HCT116 (cell line): ENCODE data around the gene NEDD4L. TPM values are rescaled to one million over a fixed set of nuclear protein-coding genes. Genes with fewer than 3 reads are reported as not detected.

Experiments
- ATAC-seq: fragments of 200-7000 bp; cut with Tn5 transposase; 2 replicates; pipeline ENCODE4 v1.9.1; 2020; ENCODE audit warnings: mild to moderate bottlenecking, moderate library complexity
- BruUV-seq: library from RNA; stranded (reverse); fragments of 400-500 nt; replicated peaks from 2 replicates; lab custom pipeline; 2021; lab: Mats Ljungman, UMichigan
- CTCF ChIA-PET: fragments of 300-600 bp; sonication (Branson Sonifier 250); formaldehyde crosslinking; loops from one replicate; lab custom pipeline; 2021; ENCODE audit warnings: antibody characterized with exemption; lab: Charles Lee
- POLR2A ChIA-PET: fragments of 300-600, 350-600 bp; sonication (Branson Sonifier 250); formaldehyde crosslinking; loops from one replicate; lab custom pipeline; 2021; ENCODE audit warnings: antibody characterized with exemption; lab: Charles Lee
- RAD21 ChIA-PET, 2 experiments: fragments of 300-600 bp; sonication (Branson Sonifier 250); formaldehyde crosslinking; loops; one replicate each; lab custom pipeline; 2023; ENCODE audit warnings: low total read pairs in 2 of 2; ENCODE audit not compliant: uncharacterized antibody in 2 of 2, unreplicated experiment in 2 of 2, low non-redundant PET in 1 of 2; lab: Charles Lee
- DNase-seq: peaks from one replicate; pipeline ENCODE4 v3.0.0-alpha.2; 2010; ENCODE audit warnings: low read depth, low spot score
- H2AFZ ChIP-seq: fragments of 200-600 bp; shearing (Covaris generic), sonication (generic); 2 replicates; pipeline ENCODE4 v1.6.1; 2017; ENCODE audit warnings: low read depth, mixed run types, mixed read lengths, antibody characterized with exemption, low read length; ENCODE audit not compliant: poor library complexity, severe bottlenecking
- H3K27ac ChIP-seq: 2 replicates; pipeline ENCODE4 v1.5.1; 2012; ENCODE audit warnings: low read depth, low read length
- H3K27me3 ChIP-seq: fragments of 200-600 bp; sonication (generic); 2 replicates; pipeline ENCODE4 v1.6.1; 2016; ENCODE audit warnings: mixed run types, low read length, mixed read lengths; ENCODE audit not compliant: insufficient read depth
- H3K36me3 ChIP-seq, 2 experiments: fragments of 200-500 bp in 1 of 2; fragments of 200-600 bp in 1 of 2; sonication (Bioruptor generic) in 1 of 2; sonication (generic) in 1 of 2; 2 replicates each; pipeline versions ENCODE4 v1.5.1 to v1.6.1; 2014 to 2016; ENCODE audit warnings: low read length in 2 of 2, inconsistent platforms in 1 of 2, mixed read lengths in 1 of 2, mixed run types in 1 of 2; ENCODE audit not compliant: insufficient read depth in 2 of 2, control insufficient read depth in 1 of 2
- H3K4me1 ChIP-seq, 2 experiments: fragments of 200-600 bp in 1 of 2; sonication (generic) in 1 of 2; 2 replicates each; pipeline versions ENCODE4 v1.5.1 to v1.6.1; 2012 to 2017; ENCODE audit warnings: low read length in 2 of 2, inconsistent platforms in 1 of 2, mild to moderate bottlenecking in 1 of 2, mixed read lengths in 1 of 2, mixed run types in 1 of 2, moderate library complexity in 1 of 2; ENCODE audit not compliant: insufficient read depth in 2 of 2, control insufficient read depth in 1 of 2
- H3K4me2 ChIP-seq: fragments of 200-600 bp; sonication (generic); 2 replicates; pipeline ENCODE4 v1.6.1; 2017; ENCODE audit warnings: mixed run types, low read length, mixed read lengths
- H3K4me3 ChIP-seq, 2 experiments: fragments of 200-600 bp in 1 of 2; sonication (generic) in 1 of 2; replicated peaks in 1 of 2; 2 replicates each; pipeline ENCODE4 v1.5.1; 2011 to 2016; ENCODE audit warnings: low read length in 2 of 2, control low read depth in 1 of 2, low read depth in 1 of 2, mild to moderate bottlenecking in 1 of 2, mixed read lengths in 1 of 2, mixed run types in 1 of 2
- H3K79me2 ChIP-seq: fragments of 200-600 bp; sonication (generic); 2 replicates; pipeline ENCODE4 v1.6.1; 2017; ENCODE audit warnings: mild to moderate bottlenecking, mixed run types, low read length, moderate library complexity, mixed read lengths; ENCODE audit not compliant: insufficient read depth
- H3K9ac ChIP-seq: fragments of 200-600 bp; sonication (generic); 2 replicates; pipeline ENCODE4 v1.6.1; 2016; ENCODE audit warnings: low read length, mixed read lengths
- H3K9me2 ChIP-seq: fragments of 200-600 bp; sonication (generic), shearing (Covaris generic); 2 replicates; pipeline ENCODE4 v1.6.1; 2017; ENCODE audit warnings: mixed run types, mild to moderate bottlenecking, moderate library complexity; ENCODE audit not compliant: insufficient read depth
- H3K9me3 ChIP-seq, 2 experiments: fragments of 200-500 bp in 1 of 2; fragments of 200-600 bp in 1 of 2; sonication (Bioruptor generic) in 1 of 2; sonication (generic) in 1 of 2; 2 replicates each; pipeline ENCODE4 v1.6.1; 2014 to 2017; ENCODE audit warnings: low read length in 2 of 2, mixed read lengths in 2 of 2, inconsistent platforms in 1 of 2, low read depth in 1 of 2, mild to moderate bottlenecking in 1 of 2, mixed run types in 1 of 2, moderate library complexity in 1 of 2; ENCODE audit not compliant: control insufficient read depth in 1 of 2, insufficient read depth in 1 of 2
- H4K20me1 ChIP-seq: fragments of 200-600 bp; sonication (generic), shearing (Covaris generic); 2 replicates; pipeline ENCODE4 v1.6.1; 2017; ENCODE audit warnings: mixed run types, mild to moderate bottlenecking, moderate library complexity; ENCODE audit not compliant: insufficient read depth
- ATF3 ChIP-seq: IDR thresholded peaks from 2 replicates; pipeline ENCODE4 v1.6.1; 2012
- ELF1 ChIP-seq: IDR thresholded peaks from 2 replicates; pipeline ENCODE4 v1.6.1; 2012; ENCODE audit warnings: low read depth, borderline replicate concordance
- EZH2phosphoT487 ChIP-seq: fragments of 200-600 bp; IDR thresholded peaks from 2 replicates; pipeline ENCODE4 v1.6.1; 2018; ENCODE audit warnings: antibody characterized with exemption, borderline replicate concordance
- FOSL1 ChIP-seq: IDR thresholded peaks from 2 replicates; pipeline ENCODE4 v1.6.1; 2012; ENCODE audit warnings: low read depth
- MAX ChIP-seq: IDR thresholded peaks from 2 replicates; pipeline ENCODE4 v1.6.1; 2012
- POLR2AphosphoS5 ChIP-seq: IDR thresholded peaks from 2 replicates; pipeline ENCODE4 v1.6.1; 2011; ENCODE audit warnings: mild to moderate bottlenecking, low read depth, low read length, moderate library complexity
- REST ChIP-seq: IDR thresholded peaks from 2 replicates; pipeline ENCODE4 v1.6.1; 2012; ENCODE audit warnings: low read depth
- SIN3A ChIP-seq: IDR thresholded peaks from 2 replicates; pipeline ENCODE4 v1.6.1; 2012; ENCODE audit warnings: low read depth
- SP1 ChIP-seq: IDR thresholded peaks from 2 replicates; pipeline ENCODE4 v1.6.1; 2012; ENCODE audit warnings: low read depth
- YY1 ChIP-seq: IDR thresholded peaks from 2 replicates; pipeline ENCODE4 v1.6.1; 2011; ENCODE audit warnings: low read length, low read depth, moderate library complexity, mild to moderate bottlenecking; ENCODE audit not compliant: insufficient replicate concordance; ENCODE audit errors: extremely low read depth
- ZBTB33 ChIP-seq: IDR thresholded peaks from 2 replicates; pipeline ENCODE4 v1.6.1; 2011; ENCODE audit warnings: mild to moderate bottlenecking, low read length, moderate library complexity; ENCODE audit not compliant: insufficient replicate concordance; ENCODE audit errors: extremely low read depth
- ZFX ChIP-seq: fragments of 450-650 bp; IDR thresholded peaks from 2 replicates; pipeline ENCODE4 v1.6.1; 2017
- ZNF274 ChIP-seq: fragments of 200-500 bp; sonication (Bioruptor generic); IDR thresholded peaks from 2 replicates; pipeline ENCODE4 v1.6.1; 2014; ENCODE audit warnings: mild to moderate bottlenecking, low read depth, low read length, inconsistent platforms
- intact Hi-C: fragments of 100-400 bp; cut with micrococcal nuclease; formaldehyde crosslinking; loops from 2 replicates; pipeline ENCODE4 v1.10.0; 2022
- total RNA-seq: library from RNA; stranded (reverse); gene quantifications from one replicate; pipeline ENCODE4 v1.2.1, GENCODE V29; 2021; ENCODE audit not compliant: unreplicated experiment

NEDD4L gene
- total RNA-seq, 1 experiment from 2014 or later = 41.5 TPM

- DNase-seq = no peak
- no peak for ATAC-seq
- no peak overlapping the region for H3K4me2 ChIP-seq
- H2AFZ ChIP-seq = no peak overlapping the region
- intact Hi-C loops = loop anchor here (5.0 kb wide), 1 partner anchor 44 kb away; no protein-coding TSS in a partner anchor
- H3K27ac ChIP-seq = no peak overlapping the region
- peaks cover 8 to 9% of the 10 kb centered on the region in 2 experiments; a peak in 3 of 4 replicates for H3K4me1 ChIP-seq
- H4K20me1 ChIP-seq = no peaks in the 10 kb centered on the region
- ChIA-PET POLR2A (no interaction called here), RAD21 (no interaction called here), CTCF (no interaction called here)
- no TSS peak for BruUV-seq
- H3K36me3 ChIP-seq = no peaks in the 10 kb centered on the region
- no peaks in the 10 kb centered on the region for H3K9me2 ChIP-seq
- H3K9ac ChIP-seq = no peak overlapping the region
- no peaks in the 10 kb centered on the region for H3K79me2 ChIP-seq
- no peak overlapping the region for H3K4me3 ChIP-seq
- TF ChIP-seq POLR2AphosphoS5 (no peak), REST (no peak), ZFX (no peak), EZH2phosphoT487 (no peak), ATF3 (no peak), FOSL1 (no peak)
- H3K9me3 ChIP-seq = no peaks in the 10 kb centered on the region
- no peaks in the 10 kb centered on the region for H3K27me3 ChIP-seq
These were observed 14.7 kb downstream of the NEDD4L start for GRCh38 chr18:58058720-58059119.

GRCh38 chr18:58060254-58060653, 16.2 kb downstream of the NEDD4L start:
- no peaks in the 10 kb centered on the region for H3K9me3 ChIP-seq
- H3K27me3 ChIP-seq = no peaks in the 10 kb centered on the region
- H3K27ac ChIP-seq = no peak overlapping the region
- no peaks in the 10 kb centered on the region for H4K20me1 ChIP-seq
- intact Hi-C loops = no loop called here
- H3K4me1 ChIP-seq = peaks cover 0 to 4% of the 10 kb centered on the region in 2 experiments; a peak in 1 of 4 replicates
- CTCF ChIA-PET = no interaction called here
- POLR2A ChIA-PET = no interaction called here
- RAD21 ChIA-PET = no interaction called here
- no peaks in the 10 kb centered on the region for H3K79me2 ChIP-seq
- no peak for ATAC-seq
- H3K4me2 ChIP-seq = no peak overlapping the region
- H3K36me3 ChIP-seq = no peaks in the 10 kb centered on the region
- BruUV-seq = no TSS peak
- no peaks in the 10 kb centered on the region for H3K9me2 ChIP-seq
- DNase-seq = no peak
- no peak overlapping the region for H3K9ac ChIP-seq
- no peak overlapping the region for H3K4me3 ChIP-seq
- H2AFZ ChIP-seq = no peak overlapping the region
- TF ChIP-seq ELF1 (no peak), SP1 (no peak), ATF3 (no peak), ZFX (no peak), SIN3A (no peak), YY1 (no peak), ZBTB33 (no peak), MAX (no peak), ZNF274 (no peak)
